Neural cell (in vitro differentiated cells): ENCODE measurements around the gene SHC2. TPM values are rescaled to one million over a fixed set of nuclear protein-coding genes. Genes with fewer than 3 reads are reported as not detected.

Experiments
- H2AFZ ChIP-seq: fragments of 200-600, 300-800 bp; sonication (generic), shearing (Covaris generic); 2 replicates; pipeline ENCODE4 v1.6.0; 2014; ENCODE audit warnings: low read depth, mild to moderate bottlenecking, antibody characterized with exemption, low read length, moderate library complexity
- H3F3A ChIP-seq: fragments of 200-600 bp; shearing (Covaris generic); 2 replicates; pipeline ENCODE4 v1.6.1; 2016; ENCODE audit warnings: mild to moderate bottlenecking, moderate library complexity, mixed read lengths, antibody characterized with exemption, low read length; ENCODE audit not compliant: insufficient read depth, poor library complexity, severe bottlenecking
- H3K27ac ChIP-seq: fragments of 200-600, 300-800 bp; sonication (generic), shearing (Covaris generic); 2 replicates; pipeline ENCODE4 v1.5.1; 2014; ENCODE audit warnings: mild to moderate bottlenecking, low read length, moderate library complexity
- H3K27me3 ChIP-seq: fragments of 300-800, 200-600 bp; sonication (generic), shearing (Covaris generic); 2 replicates; pipeline ENCODE4 v1.6.0; 2014; ENCODE audit warnings: mild to moderate bottlenecking, low read depth, low read length, moderate library complexity; ENCODE audit not compliant: insufficient read depth
- H3K36me3 ChIP-seq: fragments of 300-800, 200-600 bp; sonication (generic), shearing (Covaris generic); 2 replicates; pipeline ENCODE4 v1.5.1; 2014; ENCODE audit warnings: mild to moderate bottlenecking, antibody characterized with exemption, low read length, moderate library complexity; ENCODE audit not compliant: insufficient read depth
- H3K4me2 ChIP-seq: fragments of 300-800, 200-600 bp; sonication (generic), shearing (Covaris generic); 2 replicates; pipeline ENCODE4 v1.6.0; 2014; ENCODE audit warnings: mild to moderate bottlenecking, low read length
- H3K4me3 ChIP-seq: fragments of 300-800, 200-600 bp; sonication (generic), shearing (Covaris generic); 2 replicates; pipeline ENCODE4 v1.5.1; 2014; ENCODE audit warnings: mild to moderate bottlenecking, low read length, moderate library complexity
- H3K79me2 ChIP-seq: fragments of 200-600 bp; shearing (Covaris generic); replicated peaks from 2 replicates; pipeline ENCODE4 v1.6.0; 2014; ENCODE audit warnings: mild to moderate bottlenecking, low read length, moderate library complexity; ENCODE audit not compliant: insufficient read depth
- H3K9ac ChIP-seq: fragments of 300-800, 200-600 bp; sonication (generic), shearing (Covaris generic); 2 replicates; pipeline ENCODE4 v1.6.1; 2016; ENCODE audit warnings: mild to moderate bottlenecking, low read length, mixed read lengths
- H3K9me2 ChIP-seq: fragments of 200-600 bp; shearing (Covaris generic); 2 replicates; pipeline ENCODE4 v1.6.1; 2016; ENCODE audit warnings: mild to moderate bottlenecking, low read length, mixed read lengths; ENCODE audit not compliant: insufficient read depth
- H3K9me3 ChIP-seq: fragments of 200-600, 300-800 bp; sonication (generic), shearing (Covaris generic); 2 replicates; pipeline ENCODE4 v1.6.1; 2016; ENCODE audit warnings: mild to moderate bottlenecking, mixed run types, low read length, moderate library complexity, mixed read lengths
- H4K20me1 ChIP-seq: fragments of 200-600 bp; shearing (Covaris generic); 2 replicates; pipeline ENCODE4 v1.6.1; 2016; ENCODE audit warnings: mild to moderate bottlenecking, mixed run types; ENCODE audit not compliant: insufficient read depth
- EP300 ChIP-seq: fragments of 450-650 bp; conservative IDR thresholded peaks from 2 replicates; pipeline ENCODE4 v1.6.1; 2014; ENCODE audit warnings: antibody characterized with exemption, mild to moderate bottlenecking, moderate library complexity; ENCODE audit not compliant: poor library complexity, severe bottlenecking
- EZH2 ChIP-seq: fragments of 200-600, 300-800 bp; shearing (Covaris generic), sonication (generic); IDR thresholded peaks from 2 replicates; pipeline ENCODE4 v1.6.1; 2014; ENCODE audit warnings: antibody characterized with exemption, low read length, borderline replicate concordance, mild to moderate bottlenecking; ENCODE audit not compliant: insufficient read depth, poor library complexity, severe bottlenecking
- MXI1 ChIP-seq: fragments of 450-650 bp; conservative IDR thresholded peaks from 2 replicates; pipeline ENCODE4 v1.6.1; 2014; ENCODE audit warnings: antibody characterized with exemption, mild to moderate bottlenecking; ENCODE audit not compliant: poor library complexity, severe bottlenecking
- POLR2AphosphoS5 ChIP-seq: IDR thresholded peaks from 2 replicates; pipeline ENCODE4 v1.6.1; 2012
- RAD21 ChIP-seq: fragments of 450-650 bp; conservative IDR thresholded peaks from 2 replicates; pipeline ENCODE4 v1.6.1; 2014; ENCODE audit warnings: antibody characterized with exemption, mild to moderate bottlenecking, moderate library complexity
- SMC3 ChIP-seq: fragments of 450-650 bp; conservative IDR thresholded peaks from 2 replicates; pipeline ENCODE4 v1.6.1; 2014; ENCODE audit warnings: antibody characterized with exemption, mild to moderate bottlenecking, moderate library complexity; ENCODE audit not compliant: poor library complexity
- TAF1 ChIP-seq: IDR thresholded peaks from 2 replicates; pipeline ENCODE4 v1.6.1; 2012; ENCODE audit warnings: low read depth
- polyA plus RNA-seq: library from polyadenylated mRNA; depleted of rRNA; stranded (reverse); fragments of >200 nt; gene quantifications from 2 replicates; pipeline ENCODE4 v1.2.3, GENCODE V29; 2014
- TF ChIP-seq, protein P1 (sequence below): IDR thresholded peaks from 2 replicates; pipeline ENCODE4 v1.6.1; 2012; ENCODE audit warnings: borderline replicate concordance
- TF ChIP-seq, protein P2 (sequence below): fragments of 450-650 bp; IDR thresholded peaks from 2 replicates; pipeline ENCODE4 v1.5.1; 2014; ENCODE audit warnings: antibody characterized with exemption, mild to moderate bottlenecking, moderate library complexity; ENCODE audit not compliant: poor library complexity, severe bottlenecking

SHC2 gene
- polyA plus RNA-seq, 1 donor from 2014 or later, result 75.8 TPM

DNA sequence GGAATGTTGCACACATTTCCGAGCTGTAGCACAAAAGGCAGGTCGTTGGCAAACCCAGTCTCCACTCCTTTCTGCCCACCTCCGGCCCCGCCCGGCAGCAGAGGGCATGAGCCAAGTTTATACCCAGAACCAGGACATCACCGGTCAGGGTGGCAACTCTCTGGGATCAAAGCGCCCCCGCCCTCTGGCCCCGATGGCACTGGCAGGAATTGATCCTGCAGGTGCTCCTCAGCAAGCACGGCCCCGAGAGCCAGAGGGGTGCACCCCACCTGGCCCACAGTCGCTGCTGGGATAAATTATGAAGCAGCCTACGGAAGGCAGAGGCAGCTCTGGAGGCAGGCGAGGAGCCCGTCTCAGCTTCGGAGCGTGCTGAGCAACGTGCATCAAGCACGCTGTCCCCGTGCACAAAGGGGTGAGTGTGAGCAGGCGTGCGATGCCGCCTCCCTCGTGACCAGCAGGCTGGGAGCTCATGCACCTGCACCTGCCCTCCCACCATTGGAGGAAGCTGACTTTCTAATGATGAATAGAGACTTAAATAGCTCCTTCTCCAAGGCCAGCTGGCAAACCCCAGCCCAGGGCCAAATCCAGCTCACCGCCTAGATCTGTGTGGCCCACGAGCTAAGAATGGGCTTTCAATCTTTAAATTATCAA lies 25.7 kb downstream of the SHC2 start:
- Histone ChIP-seq H3F3A (no peaks in the 10 kb centered on the region), H3K79me2 (no peaks in the 10 kb centered on the region), H3K27ac (no peak overlapping the region), H3K27me3 (no peaks in the 10 kb centered on the region), H3K4me3 (no peak overlapping the region), H3K9ac (no peak overlapping the region), H3K36me3 (peaks cover 6% of the 10 kb centered on the region), H3K4me2 (no peak overlapping the region), H2AFZ (no peak overlapping the region), H3K9me3 (no peaks in the 10 kb centered on the region), H3K9me2 (no peaks in the 10 kb centered on the region), H4K20me1 (no peaks in the 10 kb centered on the region)
- TF ChIP-seq SMC3 (no peak), POLR2AphosphoS5 (no peak), MXI1 (no peak), EZH2 (no peak), RAD21 (no peak), EP300 (no peak), TAF1 (no peak)
- TF ChIP-seq, protein P1, sequence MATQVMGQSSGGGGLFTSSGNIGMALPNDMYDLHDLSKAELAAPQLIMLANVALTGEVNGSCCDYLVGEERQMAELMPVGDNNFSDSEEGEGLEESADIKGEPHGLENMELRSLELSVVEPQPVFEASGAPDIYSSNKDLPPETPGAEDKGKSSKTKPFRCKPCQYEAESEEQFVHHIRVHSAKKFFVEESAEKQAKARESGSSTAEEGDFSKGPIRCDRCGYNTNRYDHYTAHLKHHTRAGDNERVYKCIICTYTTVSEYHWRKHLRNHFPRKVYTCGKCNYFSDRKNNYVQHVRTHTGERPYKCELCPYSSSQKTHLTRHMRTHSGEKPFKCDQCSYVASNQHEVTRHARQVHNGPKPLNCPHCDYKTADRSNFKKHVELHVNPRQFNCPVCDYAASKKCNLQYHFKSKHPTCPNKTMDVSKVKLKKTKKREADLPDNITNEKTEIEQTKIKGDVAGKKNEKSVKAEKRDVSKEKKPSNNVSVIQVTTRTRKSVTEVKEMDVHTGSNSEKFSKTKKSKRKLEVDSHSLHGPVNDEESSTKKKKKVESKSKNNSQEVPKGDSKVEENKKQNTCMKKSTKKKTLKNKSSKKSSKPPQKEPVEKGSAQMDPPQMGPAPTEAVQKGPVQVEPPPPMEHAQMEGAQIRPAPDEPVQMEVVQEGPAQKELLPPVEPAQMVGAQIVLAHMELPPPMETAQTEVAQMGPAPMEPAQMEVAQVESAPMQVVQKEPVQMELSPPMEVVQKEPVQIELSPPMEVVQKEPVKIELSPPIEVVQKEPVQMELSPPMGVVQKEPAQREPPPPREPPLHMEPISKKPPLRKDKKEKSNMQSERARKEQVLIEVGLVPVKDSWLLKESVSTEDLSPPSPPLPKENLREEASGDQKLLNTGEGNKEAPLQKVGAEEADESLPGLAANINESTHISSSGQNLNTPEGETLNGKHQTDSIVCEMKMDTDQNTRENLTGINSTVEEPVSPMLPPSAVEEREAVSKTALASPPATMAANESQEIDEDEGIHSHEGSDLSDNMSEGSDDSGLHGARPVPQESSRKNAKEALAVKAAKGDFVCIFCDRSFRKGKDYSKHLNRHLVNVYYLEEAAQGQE, result no peak
- TF ChIP-seq, protein P2, sequence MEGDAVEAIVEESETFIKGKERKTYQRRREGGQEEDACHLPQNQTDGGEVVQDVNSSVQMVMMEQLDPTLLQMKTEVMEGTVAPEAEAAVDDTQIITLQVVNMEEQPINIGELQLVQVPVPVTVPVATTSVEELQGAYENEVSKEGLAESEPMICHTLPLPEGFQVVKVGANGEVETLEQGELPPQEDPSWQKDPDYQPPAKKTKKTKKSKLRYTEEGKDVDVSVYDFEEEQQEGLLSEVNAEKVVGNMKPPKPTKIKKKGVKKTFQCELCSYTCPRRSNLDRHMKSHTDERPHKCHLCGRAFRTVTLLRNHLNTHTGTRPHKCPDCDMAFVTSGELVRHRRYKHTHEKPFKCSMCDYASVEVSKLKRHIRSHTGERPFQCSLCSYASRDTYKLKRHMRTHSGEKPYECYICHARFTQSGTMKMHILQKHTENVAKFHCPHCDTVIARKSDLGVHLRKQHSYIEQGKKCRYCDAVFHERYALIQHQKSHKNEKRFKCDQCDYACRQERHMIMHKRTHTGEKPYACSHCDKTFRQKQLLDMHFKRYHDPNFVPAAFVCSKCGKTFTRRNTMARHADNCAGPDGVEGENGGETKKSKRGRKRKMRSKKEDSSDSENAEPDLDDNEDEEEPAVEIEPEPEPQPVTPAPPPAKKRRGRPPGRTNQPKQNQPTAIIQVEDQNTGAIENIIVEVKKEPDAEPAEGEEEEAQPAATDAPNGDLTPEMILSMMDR, result no peak

DNA sequence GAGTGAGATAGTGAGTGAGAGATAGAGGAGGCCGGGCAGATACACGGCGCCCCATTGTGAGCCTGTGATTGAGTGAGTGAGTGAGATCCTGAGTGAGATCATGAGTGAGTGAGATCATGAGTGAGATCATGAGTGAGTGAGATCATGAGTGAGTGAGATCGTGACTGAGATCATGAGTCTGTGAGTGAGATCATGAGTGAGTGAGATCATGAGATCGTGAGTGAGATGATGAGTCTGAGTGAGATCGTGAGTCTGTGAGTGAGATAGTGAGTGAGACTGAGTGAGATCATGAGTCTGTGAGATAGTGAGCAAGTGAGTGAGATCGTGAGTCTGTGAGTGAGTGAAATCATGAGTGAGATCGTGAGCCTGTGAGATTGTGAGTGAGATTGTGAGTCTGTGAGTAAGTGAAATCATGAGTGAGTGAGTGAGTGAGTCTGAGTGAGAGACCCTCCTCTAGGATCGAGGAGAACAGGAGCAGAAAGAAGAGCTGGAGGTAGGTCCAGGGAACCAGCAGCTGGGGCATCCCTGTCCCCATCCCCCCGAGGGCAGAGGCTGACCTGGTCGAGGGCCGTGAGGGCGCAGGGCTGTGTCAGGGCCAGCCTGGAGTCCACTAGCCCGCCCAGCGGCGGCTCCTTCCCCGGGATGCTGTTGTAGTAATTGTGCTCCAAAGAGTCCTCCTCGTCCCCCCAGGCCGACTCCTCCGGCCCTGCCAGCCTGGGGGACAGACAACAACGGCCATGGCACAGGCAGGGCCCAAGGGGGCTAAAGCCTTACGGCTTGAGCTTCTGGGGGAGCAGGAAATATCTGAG lies 26.5 kb downstream of the SHC2 start:
- Histone ChIP-seq H4K20me1 (no peaks in the 10 kb centered on the region), H3F3A (no peaks in the 10 kb centered on the region), H3K27me3 (no peaks in the 10 kb centered on the region), H2AFZ (no peak overlapping the region), H3K4me2 (no peak overlapping the region), H3K27ac (no peak overlapping the region), H3K36me3 (peaks cover 6% of the 10 kb centered on the region), H3K9ac (no peak overlapping the region), H3K9me3 (no peaks in the 10 kb centered on the region), H3K9me2 (no peaks in the 10 kb centered on the region), H3K4me3 (no peak overlapping the region), H3K79me2 (no peaks in the 10 kb centered on the region)
- TF ChIP-seq, protein P2, result no peak
- TF ChIP-seq POLR2AphosphoS5 (no peak), EP300 (no peak), EZH2 (no peak), RAD21 (no peak), TAF1 (no peak), MXI1 (no peak), SMC3 (no peak)
- TF ChIP-seq, protein P1, result no peak
